IMR-90 (cell line): Measurements from ENCODE around the gene HSD17B7. TPM values are rescaled to one million over a fixed set of nuclear protein-coding genes. Genes with fewer than 3 reads are reported as not detected.
A peak's percentile ranks its signal among the peaks of the same experiment; 100 is the strongest.

Experiments used
- ATAC-seq: fragments of 200-7000 bp; cut with Tn5 transposase; 2 replicates; pipeline ENCODE4 v1.9.1; 2020; ENCODE audit warnings: low read depth, mild to moderate bottlenecking, moderate library complexity
- BruUV-seq: library from RNA; stranded (reverse); fragments of 400-500 nt; replicated peaks from 2 replicates; lab custom pipeline; 2021; lab: Mats Ljungman, UMichigan
- CTCF ChIA-PET: fragments of 300-600 bp; formaldehyde crosslinking; extraction: SDS; loops from one replicate; lab custom pipeline; 2021; ENCODE audit warnings: antibody characterized with exemption; lab: Yijun Ruan, JAX
- POLR2A ChIA-PET: fragments of 300-600 bp; sonication (Branson Sonifier 250); formaldehyde crosslinking; loops from one replicate; lab custom pipeline; 2022; ENCODE audit warnings: antibody characterized with exemption; ENCODE audit not compliant: unreplicated experiment; lab: Charles Lee
- DNase-seq: peaks from one replicate; pipeline ENCODE4 v3.0.0; 2013
- H2AFZ ChIP-seq: replicated peaks from 2 replicates; pipeline ENCODE3; 2013; ENCODE audit warnings: low read length, mild to moderate bottlenecking; ENCODE audit not compliant: poor library complexity
- H2AK5ac ChIP-seq: 2 replicates; pipeline ENCODE4 v1.6.1; 2013; ENCODE audit warnings: low read depth, low read length, inconsistent platforms
- H2AK9ac ChIP-seq: replicated peaks from 2 replicates; pipeline ENCODE3; 2013; ENCODE audit warnings: mild to moderate bottlenecking, low read depth, low read length, moderate library complexity; ENCODE audit not compliant: poor library complexity
- H2BK120ac ChIP-seq: 2 replicates; pipeline ENCODE4 v1.6.1; 2013; ENCODE audit warnings: low read depth, low read length, inconsistent platforms
- H2BK15ac ChIP-seq: 3 replicates; pipeline ENCODE4 v1.6.1; 2013; ENCODE audit warnings: low read depth, low read length, inconsistent platforms
- H2BK20ac ChIP-seq: 2 replicates; pipeline ENCODE4 v1.6.1; 2013; ENCODE audit warnings: low read depth, mild to moderate bottlenecking, inconsistent platforms, low read length, moderate library complexity
- H2BK5ac ChIP-seq: 2 replicates; pipeline ENCODE4 v1.6.1; 2013; ENCODE audit warnings: mild to moderate bottlenecking, low read depth, low read length, inconsistent platforms; ENCODE audit not compliant: poor library complexity, severe bottlenecking
- H3K14ac ChIP-seq: replicated peaks from 2 replicates; pipeline ENCODE4 v1.6.1; 2013; ENCODE audit warnings: low read depth, low read length, inconsistent platforms
- H3K18ac ChIP-seq: 2 replicates; pipeline ENCODE4 v1.6.1; 2013; ENCODE audit warnings: low read depth, low read length, control low read depth
- H3K23ac ChIP-seq: 2 replicates; pipeline ENCODE4 v1.6.1; 2013; ENCODE audit warnings: low read depth, low read length, inconsistent platforms
- H3K27ac ChIP-seq: 2 replicates; pipeline ENCODE4 v1.5.1; 2013; ENCODE audit warnings: mild to moderate bottlenecking, control low read depth, low read length; ENCODE audit not compliant: insufficient read depth
- H3K27me3 ChIP-seq: 2 replicates; pipeline ENCODE4 v1.6.1; 2013; ENCODE audit warnings: low read length; ENCODE audit not compliant: control insufficient read depth, insufficient read depth
- H3K36me3 ChIP-seq: 2 replicates; pipeline ENCODE4 v1.6.1; 2013; ENCODE audit warnings: low read length, mixed read lengths; ENCODE audit not compliant: control insufficient read depth, insufficient read depth
- H3K4ac ChIP-seq: 2 replicates; pipeline ENCODE4 v1.6.1; 2013; ENCODE audit warnings: low read depth, low read length, inconsistent platforms
- H3K4me1 ChIP-seq: 2 replicates; pipeline ENCODE4 v1.6.1; 2013; ENCODE audit warnings: low read length, mixed read lengths; ENCODE audit not compliant: control insufficient read depth, insufficient read depth
- H3K4me2 ChIP-seq: 2 replicates; pipeline ENCODE4 v1.6.1; 2013; ENCODE audit warnings: low read depth, mild to moderate bottlenecking, control low read depth, low read length, moderate library complexity
- H3K4me3 ChIP-seq: 2 replicates; pipeline ENCODE4 v1.5.1; 2013; ENCODE audit warnings: low read depth, mild to moderate bottlenecking, control low read depth, low read length, moderate library complexity; ENCODE audit not compliant: insufficient read depth
- H3K56ac ChIP-seq: 2 replicates; pipeline ENCODE4 v1.6.1; 2013; ENCODE audit warnings: low read length, inconsistent platforms; ENCODE audit not compliant: insufficient read depth; ENCODE audit errors: extremely low read depth
- H3K79me1 ChIP-seq, 2 experiments: 2 replicates each; pipeline ENCODE4 v1.6.1; 2013; ENCODE audit warnings: low read length in 2 of 2, inconsistent platforms in 1 of 2, low read depth in 1 of 2
- H3K9ac ChIP-seq: 2 replicates; pipeline ENCODE4 v1.6.1; 2013; ENCODE audit warnings: low read depth, low read length, control low read depth
- H3K9me1 ChIP-seq: 2 replicates; pipeline ENCODE4 v1.6.1; 2013; ENCODE audit warnings: low read length, inconsistent platforms; ENCODE audit not compliant: insufficient read depth
- H3K9me3 ChIP-seq: 2 replicates; pipeline ENCODE4 v1.6.1; 2013; ENCODE audit warnings: low read length; ENCODE audit not compliant: control insufficient read depth, insufficient read depth
- H4K20me1 ChIP-seq: 2 replicates; pipeline ENCODE4 v1.6.1; 2013; ENCODE audit warnings: low read length, inconsistent platforms; ENCODE audit not compliant: insufficient read depth
- H4K5ac ChIP-seq: 2 replicates; pipeline ENCODE4 v1.6.1; 2013; ENCODE audit warnings: mild to moderate bottlenecking, low read depth, low read length, control low read depth
- H4K8ac ChIP-seq, 2 experiments: 2 replicates each; pipeline ENCODE4 v1.6.1; 2013; ENCODE audit warnings: low read depth in 2 of 2, low read length in 2 of 2, control low read depth in 1 of 2, inconsistent platforms in 1 of 2
- H4K91ac ChIP-seq: 2 replicates; pipeline ENCODE4 v1.6.1; 2013; ENCODE audit warnings: low read depth, low read length, inconsistent platforms; ENCODE audit not compliant: insufficient read depth
- BHLHE40 ChIP-seq: fragments of 150-350 bp; IDR thresholded peaks from 2 replicates; pipeline ENCODE4 v1.6.1; 2016; ENCODE audit warnings: mild to moderate bottlenecking, low read depth, low read length
- CEBPB ChIP-seq: IDR thresholded peaks from 2 replicates; pipeline ENCODE4 v1.6.1; 2012; ENCODE audit warnings: low read depth, low read length, improper control_type of control experiment
- CHD1 ChIP-seq: IDR thresholded peaks from 2 replicates; pipeline ENCODE4 v1.6.1; 2012; ENCODE audit warnings: low read depth, low read length, improper control_type of control experiment
- CTCF ChIP-seq: conservative IDR thresholded peaks from 2 replicates; pipeline ENCODE4 v1.5.1; 2012; ENCODE audit warnings: mild to moderate bottlenecking, low read depth, low read length, improper control_type of control experiment
- FOS ChIP-seq: fragments of 150-350 bp; IDR thresholded peaks from 2 replicates; pipeline ENCODE4 v1.6.1; 2016; ENCODE audit warnings: low read depth, low read length
- MAFK ChIP-seq: IDR thresholded peaks from 2 replicates; pipeline ENCODE4 v1.6.1; 2012; ENCODE audit warnings: low read depth, low read length, improper control_type of control experiment
- MAZ ChIP-seq: IDR thresholded peaks from 2 replicates; pipeline ENCODE4 v1.6.1; 2012; ENCODE audit warnings: low read depth, mild to moderate bottlenecking, low read length, improper control_type of control experiment, moderate library complexity, borderline replicate concordance
- MXI1 ChIP-seq: IDR thresholded peaks from 2 replicates; pipeline ENCODE4 v1.6.1; 2012; ENCODE audit warnings: low read depth, mild to moderate bottlenecking, low read length, moderate library complexity, borderline replicate concordance
- NFE2L2 ChIP-seq: fragments of 150-350 bp; IDR thresholded peaks from 2 replicates; pipeline ENCODE4 v1.6.1; 2016; ENCODE audit warnings: low read depth, mild to moderate bottlenecking, low read length
- POLR2A ChIP-seq: IDR thresholded peaks from 2 replicates; pipeline ENCODE4 v1.6.1; 2012; ENCODE audit warnings: mild to moderate bottlenecking, low read depth, low read length
- RAD21 ChIP-seq: IDR thresholded peaks from 2 replicates; pipeline ENCODE4 v1.6.1; 2012; ENCODE audit warnings: low read length, improper control_type of control experiment
- RCOR1 ChIP-seq: IDR thresholded peaks from 2 replicates; pipeline ENCODE4 v1.6.1; 2012; ENCODE audit warnings: mild to moderate bottlenecking, low read length, improper control_type of control experiment; ENCODE audit not compliant: insufficient replicate concordance
- RFX5 ChIP-seq: IDR thresholded peaks from 2 replicates; pipeline ENCODE4 v1.8.0; 2012; ENCODE audit warnings: low read depth, mild to moderate bottlenecking, low read length, moderate library complexity
- SMC3 ChIP-seq: fragments of 150-350 bp; IDR thresholded peaks from 2 replicates; pipeline ENCODE4 v1.6.1; 2016; ENCODE audit warnings: low read depth, mild to moderate bottlenecking, antibody characterized with exemption, low read length, moderate library complexity
- USF2 ChIP-seq: fragments of 150-350 bp; IDR thresholded peaks from 2 replicates; pipeline ENCODE4 v1.6.1; 2017; ENCODE audit warnings: mild to moderate bottlenecking, antibody characterized with exemption, low read length, low read depth
- WGBS, 2 experiments: methylation state at CpG; one replicate each; pipeline versions ENCODE4 v1.1.5 to v1.1.7; 2013; ENCODE audit warnings: missing lambda C conversion rate in 2 of 2; ENCODE audit not compliant: insufficient read length in 1 of 2; ENCODE audit errors: extremely low coverage in 2 of 2; 5-methylcytosine and 5-hydroxymethylcytosine counted together
- dilution Hi-C: fragments of 300-500 bp; cut with HindIII; formaldehyde crosslinking; loops from one replicate; pipeline ENCODE4 v1.14.3; 2018; ENCODE audit warnings: low sequenced_read_pairs; ENCODE audit not compliant: unreplicated experiment
- in situ Hi-C: fragments of 300-500 bp; cut with MboI; formaldehyde crosslinking; loops from 3 replicates; pipeline ENCODE4 v1.14.3; 2019; ENCODE audit warnings: low sequenced_read_pairs, inconsistent platforms, mixed read lengths
- intact Hi-C: fragments of 100-400 bp; cut with micrococcal nuclease; formaldehyde crosslinking; loops from 2 replicates; pipeline ENCODE4 v1.10.0; 2022
- polyA plus RNA-seq, 3 experiments: library from polyadenylated mRNA; depleted of rRNA; stranded (reverse); fragments of >200 nt; gene quantifications; 2 replicates each; pipeline ENCODE4 v1.2.3, GENCODE V29; 2012; ENCODE audit warnings: low replicate concordance in 1 of 3
- total RNA-seq: library from RNA; depleted of rRNA; stranded (reverse); fragments of >200 nt; gene quantifications from 2 replicates; pipeline ENCODE4 v1.2.3, GENCODE V29; 2012
- TF ChIP-seq, protein P1 (sequence below): fragments of 150-350 bp; IDR thresholded peaks from 2 replicates; pipeline ENCODE4 v1.6.1; 2016; ENCODE audit warnings: low read depth, mild to moderate bottlenecking, low read length, moderate library complexity, borderline replicate concordance

The HSD17B7 gene
- total and polyA plus RNA-seq, 2 of the 4 experiments (the other 2 are of a cell fraction): 10.6 to 17.7 TPM

GRCh38 chr1:162847839-162848453 lies 57.4 kb downstream of the HSD17B7 start:
- no peak overlapping the region for H2BK15ac ChIP-seq
- H2BK120ac ChIP-seq: no peak overlapping the region
- H2BK20ac ChIP-seq: no peak overlapping the region
- H4K8ac ChIP-seq: no peak overlapping the region
- intact Hi-C loops: loop anchor here (1.0 kb wide), 1 partner anchor 467 kb away; no protein-coding TSS in a partner anchor
- POLR2A ChIA-PET: no interaction called here
- BruUV-seq: no TSS peak
- H3K79me1 ChIP-seq: no peaks in the 10 kb centered on the region
- H3K4me2 ChIP-seq: no peak overlapping the region
- no peak for TF ChIP-seq RCOR1
- TF ChIP-seq MAFK: no peak
- TF ChIP-seq BHLHE40: no peak
- no peak for TF ChIP-seq RFX5
- no peak for TF ChIP-seq MAZ
- no peak for TF ChIP-seq CEBPB
- no peak for TF ChIP-seq CHD1
- no peak for TF ChIP-seq USF2
- TF ChIP-seq, protein P1, sequence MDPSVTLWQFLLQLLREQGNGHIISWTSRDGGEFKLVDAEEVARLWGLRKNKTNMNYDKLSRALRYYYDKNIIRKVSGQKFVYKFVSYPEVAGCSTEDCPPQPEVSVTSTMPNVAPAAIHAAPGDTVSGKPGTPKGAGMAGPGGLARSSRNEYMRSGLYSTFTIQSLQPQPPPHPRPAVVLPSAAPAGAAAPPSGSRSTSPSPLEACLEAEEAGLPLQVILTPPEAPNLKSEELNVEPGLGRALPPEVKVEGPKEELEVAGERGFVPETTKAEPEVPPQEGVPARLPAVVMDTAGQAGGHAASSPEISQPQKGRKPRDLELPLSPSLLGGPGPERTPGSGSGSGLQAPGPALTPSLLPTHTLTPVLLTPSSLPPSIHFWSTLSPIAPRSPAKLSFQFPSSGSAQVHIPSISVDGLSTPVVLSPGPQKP: no peak
- TF ChIP-seq RAD21: peak; percentile 80
- TF ChIP-seq SMC3: peak; percentile 66
- no peak for TF ChIP-seq NFE2L2
- TF ChIP-seq MXI1: no peak
- TF ChIP-seq CTCF: peak; percentile 86
- no peak for TF ChIP-seq POLR2A
- TF ChIP-seq FOS: no peak
- H3K18ac ChIP-seq: no peak overlapping the region
- no peak overlapping the region for H4K91ac ChIP-seq
- H3K4me3 ChIP-seq: no peak overlapping the region
- H3K4me1 ChIP-seq: peaks cover 6% of the 10 kb centered on the region; the same call in 1 of the 2 replicates
- no CpG with 5 or more reads among the region's 3 CpGs for WGBS, 2 experiments
- H3K56ac ChIP-seq: no peak overlapping the region
- dilution Hi-C loops: no loop called here
- H2BK5ac ChIP-seq: no peak overlapping the region
- no peak overlapping the region for H3K9ac ChIP-seq
- in situ Hi-C loops: no loop called here
- H2AK5ac ChIP-seq: no peak overlapping the region
- H2AK9ac ChIP-seq: no peak overlapping the region
- no peaks in the 10 kb centered on the region for H4K20me1 ChIP-seq
- DNase-seq: peak; percentile 78
- H3K9me3 ChIP-seq: no peaks in the 10 kb centered on the region
- no peak overlapping the region for H2AFZ ChIP-seq
- no peak overlapping the region for H3K27ac ChIP-seq
- ATAC-seq: peak; percentile 58; the same call in 1 of the 2 replicates
- CTCF ChIA-PET: interaction anchor here (0.6 to 3.5 kb wide), 16 partner anchors 10 to 468 kb away, joined by 3 to 17 read pairs (median 4); partner anchors contain the start of genes CCDC190 and RGS4
- no peaks in the 10 kb centered on the region for H3K36me3 ChIP-seq
- no peaks in the 10 kb centered on the region for H3K27me3 ChIP-seq
- no peak overlapping the region for H3K4ac ChIP-seq
- H3K14ac ChIP-seq: no peak overlapping the region
- H3K23ac ChIP-seq: no peak overlapping the region
- peaks cover 5% of the 10 kb centered on the region for H3K9me1 ChIP-seq
- H4K5ac ChIP-seq: no peak overlapping the region
